NCI-H446 (cell line): ENCODE measurements around the gene ZCWPW2.

Experiments
- DNase-seq, 2 experiments: peaks; one replicate each; lab custom pipeline; 2025; lab: John Stamatoyannopoulos, UW

The ZCWPW2 gene

DNA sequence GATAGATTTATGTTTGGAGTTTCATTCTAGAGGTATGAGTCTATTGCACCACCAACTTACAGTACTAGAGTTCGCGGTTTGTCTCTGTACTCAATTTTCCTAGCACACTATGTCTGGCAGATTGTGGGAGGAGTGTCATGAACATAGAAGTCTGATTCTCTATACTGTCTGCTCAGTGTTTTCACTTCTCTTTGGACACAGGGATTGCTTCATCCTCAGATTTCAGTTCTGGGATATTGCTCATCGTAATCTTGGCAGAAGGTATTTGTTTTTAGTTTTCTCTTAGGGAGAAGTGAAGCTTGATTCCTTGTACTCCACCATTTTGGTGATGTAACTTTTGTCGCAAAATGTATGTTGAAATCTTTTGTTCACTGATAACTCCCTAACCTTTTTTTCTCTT, 27.9 kb downstream of the ZCWPW2 start:
- DNase-seq: no peak

DNA sequence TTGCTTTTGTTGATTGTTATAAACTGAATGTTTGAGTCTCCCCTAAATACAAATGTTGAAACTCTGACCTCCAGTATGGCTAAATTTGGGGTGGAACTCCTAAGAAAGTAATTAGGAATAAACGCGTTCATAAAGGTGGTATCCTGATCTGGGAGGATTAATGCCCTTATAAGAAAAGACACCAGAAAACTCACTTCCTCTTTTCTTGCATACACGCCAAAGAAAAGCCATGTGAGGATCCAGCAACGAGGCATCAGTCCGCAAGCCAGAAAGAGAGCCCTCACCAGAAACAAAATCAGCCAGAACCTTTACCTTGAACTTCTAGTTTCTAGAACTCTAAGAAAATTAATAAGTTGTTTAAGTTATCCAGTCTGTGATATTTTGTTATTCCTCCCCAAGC, 37.5 kb downstream of the ZCWPW2 start:
- no peak for DNase-seq

DNA sequence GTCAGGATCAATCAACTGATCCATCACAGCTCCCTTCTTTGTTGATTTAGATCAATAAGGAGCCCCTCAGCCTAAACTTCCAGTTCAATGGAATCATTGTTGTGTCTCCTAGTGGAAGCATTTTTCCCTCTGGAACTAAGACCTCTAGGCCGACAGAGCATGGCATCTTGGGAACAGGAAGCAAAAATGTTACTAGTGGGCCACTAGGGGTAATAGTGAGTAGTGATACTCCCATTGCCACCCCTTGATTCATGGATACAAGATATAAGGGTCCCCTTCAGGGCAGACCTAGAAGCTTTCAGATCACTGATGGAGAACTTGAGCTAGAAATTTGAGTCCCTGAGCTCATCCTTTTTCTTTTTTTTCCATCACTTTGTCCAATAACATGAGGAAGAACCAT, 40.5 kb downstream of the ZCWPW2 start:
- DNase-seq: no peak

GRCh38 chr3:28399206-28399605, 50.7 kb downstream of the ZCWPW2 start:
- no peak for DNase-seq

- DNase-seq: no peak
These were observed 57.7 kb downstream of the ZCWPW2 start for GRCh38 chr3:28406241-28406640.

DNA sequence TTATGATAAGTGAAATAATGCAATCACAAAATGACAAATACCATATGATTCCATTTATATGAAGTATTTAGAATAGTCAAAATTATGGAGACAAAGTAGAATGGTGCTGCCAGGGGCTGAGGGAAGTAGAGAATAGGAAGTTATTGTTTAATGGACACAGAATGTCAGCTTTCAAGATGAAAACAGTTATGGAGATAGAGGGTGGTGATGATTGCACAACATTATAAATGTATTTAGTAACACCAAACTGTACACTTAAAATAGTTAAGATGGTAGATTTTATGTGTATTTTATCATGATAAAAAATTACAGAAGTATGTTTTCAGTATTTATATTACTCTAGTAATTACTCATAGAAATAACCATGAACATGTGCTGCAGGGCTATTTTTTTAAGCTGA, 100.9 kb downstream of the ZCWPW2 start:
- DNase-seq: no peak

DNA sequence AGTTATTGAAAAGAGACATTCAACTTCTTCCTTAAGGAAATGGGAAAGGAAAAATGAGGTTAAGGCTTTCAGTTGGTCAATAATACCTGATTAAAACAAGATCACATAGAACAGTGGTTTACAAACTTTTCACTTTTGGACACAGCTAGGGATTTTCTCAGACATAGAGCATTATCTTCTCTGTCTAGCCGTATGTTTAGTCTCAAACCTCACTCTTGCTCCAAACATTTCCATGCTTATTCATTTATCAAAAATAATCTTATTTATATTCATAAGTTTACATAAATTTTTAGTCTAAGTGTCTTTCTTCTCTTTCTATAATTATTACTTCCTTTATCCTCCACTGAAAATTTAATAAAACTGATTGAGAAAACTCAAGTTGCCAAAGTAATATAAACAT, 114.3 kb downstream of the ZCWPW2 start:
- no peak for DNase-seq

GRCh38 chr3:28467414-28467813, 118.9 kb downstream of the ZCWPW2 start:
- DNase-seq: no peak

DNA sequence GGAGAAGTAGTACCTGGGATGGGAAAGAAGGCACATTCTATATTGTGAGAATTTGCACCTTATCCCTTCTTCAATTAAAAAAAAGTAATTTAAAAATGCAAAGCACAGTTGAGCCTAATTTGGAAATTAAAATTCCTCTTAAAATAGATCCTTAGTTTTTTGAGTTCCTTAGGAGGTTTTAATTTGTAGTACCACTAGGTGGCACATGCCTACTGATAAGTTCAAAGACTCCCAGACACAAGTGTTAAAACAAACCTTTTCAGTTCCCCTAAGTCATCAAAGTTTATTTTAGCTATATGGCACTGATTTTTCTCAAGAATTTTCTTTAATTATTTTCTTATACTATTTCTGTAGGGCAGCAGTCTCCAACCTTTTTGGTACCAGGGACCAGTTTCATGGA, 127.7 kb downstream of the ZCWPW2 start:
- DNase-seq: peak in 1 of 2 experiments; percentile 30

DNA sequence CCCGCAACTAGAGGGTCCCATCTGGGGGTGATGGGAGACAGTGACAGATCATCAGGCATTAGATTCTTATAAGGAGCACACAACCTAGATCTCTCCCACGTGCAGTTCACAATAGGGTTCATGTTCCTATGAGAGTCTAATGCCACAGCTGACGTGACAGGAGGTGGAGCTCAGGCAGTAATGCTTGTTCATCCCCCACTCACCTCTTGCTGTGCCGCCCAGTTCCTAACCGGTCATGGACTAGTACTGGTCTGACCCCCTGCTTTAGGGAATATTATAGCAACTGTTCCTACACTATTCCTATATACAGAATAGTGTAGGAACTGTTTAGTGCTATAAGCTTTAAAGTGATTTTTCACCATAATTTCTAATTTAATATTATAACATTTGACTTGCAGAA, 128.2 kb downstream of the ZCWPW2 start:
- no peak for DNase-seq

DNA sequence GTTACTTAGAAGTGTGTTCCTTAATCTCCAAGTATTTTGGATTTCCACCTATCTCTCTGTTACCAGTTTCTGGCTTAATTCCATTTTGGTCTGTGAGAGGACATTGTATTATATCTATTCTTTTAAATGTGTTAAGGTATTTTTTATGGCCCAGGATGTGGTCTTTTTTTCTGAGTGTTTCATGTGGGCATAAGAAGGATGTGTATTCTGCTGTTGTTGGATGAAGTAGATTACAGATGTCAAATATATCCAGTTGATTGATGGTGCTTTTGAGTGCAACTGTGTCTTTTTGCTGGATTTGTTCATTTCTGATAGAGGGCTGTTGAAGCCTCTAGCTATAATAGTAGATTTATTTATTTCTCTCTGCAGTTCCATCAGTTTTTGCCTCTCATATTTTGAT, 136.6 kb downstream of the ZCWPW2 start:
- no peak for DNase-seq

GRCh38 chr3:28495301-28495700, 146.8 kb downstream of the ZCWPW2 start:
- no peak for DNase-seq

DNA sequence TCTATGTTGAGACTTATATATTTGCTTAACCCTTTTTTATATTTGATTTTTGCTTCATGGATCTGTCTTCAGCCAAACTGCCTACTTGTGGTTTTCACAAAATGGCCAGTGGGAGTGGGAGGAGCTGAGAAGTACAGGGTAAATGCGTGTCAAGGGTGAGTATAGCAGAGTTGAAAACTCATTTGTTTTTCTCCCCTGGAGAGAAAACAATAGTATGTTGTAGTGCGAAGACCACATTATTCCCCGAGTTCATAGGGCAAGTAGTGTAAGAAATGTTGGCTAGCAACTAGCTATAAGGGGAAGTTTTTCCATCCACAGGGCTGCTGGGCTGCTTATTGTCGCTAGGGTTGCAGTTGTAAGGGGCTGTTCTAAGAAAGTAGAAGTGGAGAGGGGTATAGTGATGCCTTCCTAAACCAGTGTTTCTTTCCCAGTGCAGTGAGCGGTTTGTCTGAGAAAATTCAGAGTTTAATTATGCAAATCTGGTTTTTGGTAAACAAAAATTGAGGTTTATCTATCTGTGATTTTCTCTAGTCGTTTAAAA, 153.9 kb downstream of the ZCWPW2 start:
- no peak for DNase-seq

DNA sequence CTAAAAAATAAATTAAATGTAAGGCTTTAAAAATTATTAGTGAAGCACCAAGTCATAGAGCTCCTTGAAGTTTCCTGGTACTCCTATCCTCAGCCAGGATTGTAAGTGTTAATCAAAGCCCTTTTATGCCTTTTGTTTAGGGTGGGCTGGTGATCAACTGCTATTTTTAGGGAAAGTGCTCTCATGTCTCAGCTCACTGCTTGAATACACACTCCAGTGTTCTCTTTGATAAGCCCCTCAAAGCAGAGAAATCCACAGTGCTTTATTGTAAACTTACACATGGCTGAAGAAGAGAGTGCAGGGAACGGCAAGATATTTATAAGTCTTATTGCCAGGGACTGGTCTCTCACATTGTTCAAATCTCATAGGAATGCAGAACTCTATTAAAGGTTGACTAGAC, 156.5 kb downstream of the ZCWPW2 start:
- DNase-seq: no peak

DNA sequence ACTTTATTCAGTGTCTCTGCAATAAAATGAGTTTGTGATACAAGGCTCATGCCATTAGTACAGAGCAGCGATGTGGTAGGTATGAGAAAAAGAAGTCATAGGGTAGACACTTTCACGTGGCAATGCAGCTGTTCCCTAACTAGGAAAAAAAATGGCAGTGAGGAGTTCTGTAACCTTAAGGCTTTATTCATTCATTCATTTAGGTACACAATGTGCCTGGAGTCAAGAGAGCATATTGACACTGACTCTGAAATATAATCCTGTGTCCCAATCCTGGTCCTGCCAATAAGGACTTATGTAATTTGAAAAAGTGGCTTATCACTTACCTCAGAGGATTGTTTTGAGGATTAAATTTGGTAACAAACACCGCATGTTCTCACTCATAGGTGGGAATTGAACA, 173.1 kb downstream of the ZCWPW2 start:
- DNase-seq: no peak

DNA sequence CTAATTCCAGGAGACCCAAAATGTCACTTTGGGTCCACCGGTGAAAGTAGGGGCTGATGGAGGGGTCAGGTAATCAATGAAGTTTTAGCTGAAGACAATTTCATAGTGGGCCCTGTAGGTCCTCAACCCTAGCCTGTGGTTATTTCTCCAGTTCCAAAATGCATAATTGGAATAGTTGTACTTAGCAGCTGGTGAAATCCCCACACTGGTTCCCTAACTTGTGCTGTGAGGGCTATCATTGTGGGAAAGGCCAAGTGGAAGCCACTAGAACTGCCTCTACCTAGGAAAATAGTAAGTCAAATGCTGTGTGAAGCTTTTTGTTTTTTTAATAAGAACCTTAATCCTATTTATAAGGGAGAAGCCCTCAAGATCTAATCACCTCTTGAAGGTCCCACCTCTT, 193.8 kb downstream of the ZCWPW2 start:
- DNase-seq: no peak

DNA sequence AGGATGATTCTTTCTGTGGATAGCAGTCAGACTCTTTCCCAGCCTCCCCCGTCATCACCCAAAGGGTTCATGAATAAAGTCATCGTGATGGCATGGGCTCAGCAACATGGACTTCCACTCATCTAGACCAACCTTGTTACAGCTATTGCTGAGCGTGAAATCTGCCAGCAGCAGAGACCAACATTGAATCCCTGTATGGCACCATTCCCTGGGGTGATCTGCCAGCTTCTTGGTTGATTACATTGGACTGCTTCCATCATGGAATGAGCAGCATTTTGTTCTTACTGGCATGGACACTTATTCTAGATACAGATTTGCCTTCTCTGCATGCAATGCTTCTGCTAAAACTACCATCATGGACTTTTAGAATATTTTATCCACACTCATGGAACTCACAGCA, 195.7 kb downstream of the ZCWPW2 start:
- DNase-seq: peak; percentile 2 to 59

DNA sequence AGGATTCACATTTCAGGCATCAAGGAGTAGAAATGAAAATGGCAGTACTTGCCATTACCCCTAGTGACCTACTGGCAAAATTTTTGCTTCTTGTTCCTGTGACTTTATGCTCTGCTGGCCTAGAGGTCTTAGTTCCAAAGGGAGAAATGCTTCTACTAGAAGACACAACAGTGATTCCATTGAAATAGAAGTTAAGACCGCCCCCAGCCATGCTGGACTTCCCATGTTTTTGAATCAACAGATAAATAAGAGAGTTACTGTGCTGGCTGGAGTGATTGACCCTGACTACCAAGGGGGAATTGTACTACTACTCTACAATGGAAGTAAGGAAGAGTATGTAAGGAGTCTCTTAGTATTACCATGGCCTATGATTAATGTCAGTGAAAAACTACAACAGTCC, 196.3 kb downstream of the ZCWPW2 start:
- no peak for DNase-seq

DNA sequence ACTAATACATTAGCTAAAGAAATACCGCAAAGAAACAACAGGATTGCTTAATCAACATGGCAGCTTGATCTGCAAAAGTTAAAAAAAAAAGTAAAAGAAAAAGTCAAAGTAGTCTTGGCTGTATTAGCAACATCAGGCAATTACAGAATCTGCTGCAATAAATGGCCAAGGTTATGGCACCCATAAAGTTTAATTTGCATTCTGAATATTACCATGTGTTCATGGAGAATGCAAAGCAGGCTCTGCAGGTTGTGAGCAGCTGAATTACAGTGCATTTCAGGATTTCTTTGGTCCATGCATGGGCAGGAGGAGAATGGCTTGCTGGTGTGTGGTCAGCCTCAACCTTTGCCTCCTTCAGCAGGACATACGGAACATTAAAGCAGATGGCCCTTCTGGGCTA, 199.2 kb downstream of the ZCWPW2 start:
- no peak for DNase-seq

GRCh38 chr3:28553175-28553574, 204.7 kb downstream of the ZCWPW2 start:
- DNase-seq: no peak

DNA sequence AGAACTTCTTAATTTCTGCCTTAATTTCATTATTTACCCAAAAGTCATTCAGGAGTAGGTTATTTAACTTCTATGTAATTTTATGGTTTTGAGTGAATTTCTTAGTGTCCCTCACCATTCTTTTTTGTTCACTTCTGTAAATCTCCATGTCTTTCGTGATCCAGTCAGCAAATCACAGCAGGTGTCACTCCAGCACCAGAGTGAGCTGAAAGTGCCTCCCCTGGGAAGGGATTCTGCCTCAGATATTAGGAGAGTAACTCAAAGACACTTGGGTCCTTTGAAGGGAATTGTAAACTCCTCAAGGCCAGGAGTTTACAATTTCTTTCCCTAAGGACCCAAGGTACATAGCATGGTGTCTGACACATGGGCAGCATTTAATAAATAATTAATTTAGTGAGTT, 207.7 kb downstream of the ZCWPW2 start:
- no peak for DNase-seq

DNA sequence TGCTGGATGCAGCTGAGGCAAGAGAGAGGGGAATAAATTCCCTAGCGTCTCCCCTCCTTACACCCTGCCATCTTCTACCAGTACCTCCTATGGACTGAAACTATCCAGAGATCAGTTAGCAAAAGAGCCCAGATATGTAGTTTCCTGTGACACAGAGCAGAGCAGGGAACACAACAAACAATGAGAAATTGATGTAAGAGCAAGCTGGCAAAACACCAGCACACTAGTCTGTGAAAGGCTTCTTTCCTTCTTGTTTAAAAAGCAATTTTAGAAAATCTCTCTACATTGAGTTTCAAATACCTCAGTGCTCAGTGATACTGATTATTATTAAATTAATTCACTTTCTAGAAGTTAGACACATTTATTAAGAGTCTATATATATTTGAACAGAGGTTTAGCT, 215.7 kb downstream of the ZCWPW2 start:
- no peak for DNase-seq

DNA sequence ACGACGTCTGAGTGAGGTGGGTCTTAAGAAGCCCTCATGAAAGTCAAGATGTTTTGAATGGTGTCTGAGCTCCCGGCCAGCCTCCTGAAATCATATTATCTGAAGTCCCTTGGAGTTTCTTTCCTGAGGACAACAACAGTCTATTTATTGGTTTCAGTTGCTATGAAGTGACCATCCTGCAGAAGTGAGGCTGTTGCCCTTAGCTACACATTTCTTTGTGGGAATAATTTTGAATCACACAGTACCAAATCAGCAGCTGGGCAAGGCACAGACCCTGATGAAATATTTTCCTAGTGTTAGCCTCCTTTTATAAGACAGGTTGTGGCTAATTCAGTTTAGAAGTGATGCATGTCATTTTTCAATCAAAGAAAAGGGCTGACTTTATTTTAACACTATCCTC, 220.8 kb downstream of the ZCWPW2 start:
- no peak for DNase-seq

DNA sequence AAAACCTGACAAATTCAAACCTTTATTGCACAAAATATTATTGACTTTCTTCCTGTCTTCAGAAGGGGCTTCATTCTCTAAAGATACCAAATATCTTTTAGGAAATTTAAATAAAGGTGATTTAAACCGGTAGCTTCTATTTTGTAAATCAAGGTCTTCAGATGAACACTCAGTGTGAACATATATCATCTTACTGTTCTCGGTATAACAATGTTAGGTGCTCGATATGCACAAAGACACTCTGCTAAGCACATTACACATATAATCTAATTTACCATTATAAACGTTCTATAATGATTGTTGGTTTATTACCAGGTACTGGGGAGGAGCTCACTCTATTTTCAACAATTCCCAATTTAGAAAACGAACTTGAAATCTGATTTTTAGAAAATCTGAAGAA, 225.5 kb downstream of the ZCWPW2 start:
- DNase-seq: no peak
